HepG2 (cell line): Measurements from ENCODE around the gene PHLDB1. TPM values are rescaled to one million over a fixed set of nuclear protein-coding genes. Genes with fewer than 3 reads are reported as not detected.

ENCODE experiments used
- HDAC2 ChIP-seq: sonication (generic); formaldehyde crosslinking; IDR thresholded peaks from 2 replicates; pipeline ENCODE4 v1.4.0; 2020; ENCODE audit warnings: missing genetic modification reagents
- PRMT3 ChIP-seq: sonication (generic); formaldehyde crosslinking; IDR thresholded peaks from 2 replicates; pipeline ENCODE4 v1.8.1; 2022; ENCODE audit warnings: low read depth, mild to moderate bottlenecking, moderate library complexity, missing genetic modification reagents, borderline replicate concordance
- ZNF552 ChIP-seq: sonication (generic); formaldehyde crosslinking; IDR thresholded peaks from 2 replicates; pipeline ENCODE4 v1.9.0; 2022; ENCODE audit warnings: missing genetic modification reagents, mild to moderate bottlenecking, borderline replicate concordance
- ZNF562 ChIP-seq: sonication (generic); formaldehyde crosslinking; IDR thresholded peaks from 2 replicates; pipeline ENCODE4 v1.8.0; 2022; ENCODE audit warnings: missing genetic modification reagents, borderline replicate concordance
- ZNF629 ChIP-seq: sonication (generic); formaldehyde crosslinking; conservative IDR thresholded peaks from 2 replicates; pipeline ENCODE4 v1.5.0; 2020; ENCODE audit warnings: missing genetic modification reagents
- ZNF703 ChIP-seq: sonication (generic); formaldehyde crosslinking; IDR thresholded peaks from 2 replicates; pipeline ENCODE4 v1.5.1; 2020; ENCODE audit warnings: missing genetic modification reagents, mild to moderate bottlenecking, moderate library complexity, borderline replicate concordance
- polyA plus RNA-seq, 8 experiments: library from polyadenylated mRNA; depleted of rRNA in 3 of 8; stranded (reverse) in 7 of 8; unstranded in 1 of 8; fragments of >200 nt; fragmentation: Illumina TruSeq in 4 of 8; extraction: Trizol in 4 of 8; gene quantifications; 2 replicates each; pipeline versions ENCODE4 v1.2.1 to v1.2.3, GENCODE V29; 2011 to 2016; ENCODE audit warnings: low read depth in 4 of 8, missing spikeins in 1 of 8, mixed read lengths in 1 of 8; ENCODE audit not compliant: insufficient read depth in 1 of 8
- total RNA-seq, 5 experiments: library from RNA; depleted of rRNA; stranded (reverse); fragments of >200 nt; fragmentation: Illumina TruSeq; extraction: Trizol; gene quantifications; 2 replicates each; pipeline ENCODE4 v1.2.3, GENCODE V29; 2016; ENCODE audit warnings: low read depth in 1 of 5
- TF ChIP-seq, protein P1 (sequence below): IDR thresholded peaks from 2 replicates; pipeline ENCODE4 v1.6.1; 2016; ENCODE audit warnings: low read depth, missing genetic modification reagents, missing compliant biosample characterization
- TF ChIP-seq, protein P2 (sequence below): sonication (generic); formaldehyde crosslinking; IDR thresholded peaks from 2 replicates; pipeline ENCODE4 v1.5.0; 2020; ENCODE audit warnings: missing genetic modification reagents
- TF ChIP-seq, protein P3 (sequence below): sonication (generic); formaldehyde crosslinking; IDR thresholded peaks from 2 replicates; pipeline ENCODE4 v1.4.0; 2020; ENCODE audit warnings: missing genetic modification reagents
- TF ChIP-seq, protein P4 (sequence below), 2 experiments: sonication (generic) in 1 of 2; formaldehyde crosslinking in 1 of 2; IDR thresholded peaks; 2 replicates each; pipeline versions ENCODE4 v1.4.0 to v1.6.1; 2018 to 2020; ENCODE audit warnings: missing genetic modification reagents in 2 of 2, borderline replicate concordance in 1 of 2, low read depth in 1 of 2, mild to moderate bottlenecking in 1 of 2, missing biosample characterization in 1 of 2
- TF ChIP-seq, protein P5 (sequence below): IDR thresholded peaks from 2 replicates; pipeline ENCODE4 v1.6.1; 2016; ENCODE audit warnings: low read depth, control low read depth

PHLDB1 gene
- total and polyA plus RNA-seq, 2 of the 13 experiments (the other 11 are each of a cell fraction or from before 2014, with no cell fraction given) = 13.8 to 14.2 TPM

DNA sequence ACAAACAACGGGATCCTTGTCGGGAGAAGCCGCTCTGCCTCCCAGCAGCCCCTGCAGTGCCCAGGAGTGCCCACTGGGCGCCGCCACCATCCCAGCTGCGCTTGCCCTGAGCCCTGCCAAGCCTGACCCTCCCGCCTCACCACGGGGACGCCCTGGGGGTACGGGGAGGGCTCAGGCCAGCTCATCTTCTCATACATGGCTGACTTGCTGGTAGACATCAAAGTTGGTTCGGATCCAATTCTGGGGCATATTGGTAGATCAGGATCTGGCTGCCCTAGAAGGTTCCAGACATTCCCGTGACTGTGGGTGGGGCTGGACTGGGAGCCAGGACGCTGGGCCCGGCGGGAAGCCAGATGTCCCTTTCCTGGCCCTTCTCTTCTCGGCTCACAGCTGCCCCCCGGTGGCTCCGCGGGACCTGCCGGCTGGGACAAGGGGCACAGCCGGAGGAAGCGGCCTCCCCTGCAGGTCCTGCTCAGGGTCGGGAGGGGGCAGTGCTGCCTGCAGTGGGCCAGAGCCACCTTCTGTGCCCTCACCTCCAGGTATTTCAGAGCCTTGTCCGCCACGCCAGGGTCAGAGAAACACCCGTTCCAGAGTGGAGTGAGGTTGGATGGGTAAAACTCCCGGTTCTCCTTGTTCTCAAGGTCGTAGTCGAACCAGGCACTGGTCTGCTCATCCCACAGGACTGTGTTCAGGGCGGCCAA is 82.6 kb downstream of the PHLDB1 start (continued):
- TF ChIP-seq PRMT3 (CRISPR knock-in tag) (no peak), ZNF629 (CRISPR knock-in tag) (0 out of 2 replicates have a peak, but pooled peaks have one; percentile 36), ZNF552 (CRISPR knock-in tag) (no peak), ZNF562 (CRISPR knock-in tag) (no peak), HDAC2 (peak; percentile 76), ZNF703 (CRISPR knock-in tag) (no peak; the same call in 1 of the 2 replicates)
- TF ChIP-seq, protein P1, sequence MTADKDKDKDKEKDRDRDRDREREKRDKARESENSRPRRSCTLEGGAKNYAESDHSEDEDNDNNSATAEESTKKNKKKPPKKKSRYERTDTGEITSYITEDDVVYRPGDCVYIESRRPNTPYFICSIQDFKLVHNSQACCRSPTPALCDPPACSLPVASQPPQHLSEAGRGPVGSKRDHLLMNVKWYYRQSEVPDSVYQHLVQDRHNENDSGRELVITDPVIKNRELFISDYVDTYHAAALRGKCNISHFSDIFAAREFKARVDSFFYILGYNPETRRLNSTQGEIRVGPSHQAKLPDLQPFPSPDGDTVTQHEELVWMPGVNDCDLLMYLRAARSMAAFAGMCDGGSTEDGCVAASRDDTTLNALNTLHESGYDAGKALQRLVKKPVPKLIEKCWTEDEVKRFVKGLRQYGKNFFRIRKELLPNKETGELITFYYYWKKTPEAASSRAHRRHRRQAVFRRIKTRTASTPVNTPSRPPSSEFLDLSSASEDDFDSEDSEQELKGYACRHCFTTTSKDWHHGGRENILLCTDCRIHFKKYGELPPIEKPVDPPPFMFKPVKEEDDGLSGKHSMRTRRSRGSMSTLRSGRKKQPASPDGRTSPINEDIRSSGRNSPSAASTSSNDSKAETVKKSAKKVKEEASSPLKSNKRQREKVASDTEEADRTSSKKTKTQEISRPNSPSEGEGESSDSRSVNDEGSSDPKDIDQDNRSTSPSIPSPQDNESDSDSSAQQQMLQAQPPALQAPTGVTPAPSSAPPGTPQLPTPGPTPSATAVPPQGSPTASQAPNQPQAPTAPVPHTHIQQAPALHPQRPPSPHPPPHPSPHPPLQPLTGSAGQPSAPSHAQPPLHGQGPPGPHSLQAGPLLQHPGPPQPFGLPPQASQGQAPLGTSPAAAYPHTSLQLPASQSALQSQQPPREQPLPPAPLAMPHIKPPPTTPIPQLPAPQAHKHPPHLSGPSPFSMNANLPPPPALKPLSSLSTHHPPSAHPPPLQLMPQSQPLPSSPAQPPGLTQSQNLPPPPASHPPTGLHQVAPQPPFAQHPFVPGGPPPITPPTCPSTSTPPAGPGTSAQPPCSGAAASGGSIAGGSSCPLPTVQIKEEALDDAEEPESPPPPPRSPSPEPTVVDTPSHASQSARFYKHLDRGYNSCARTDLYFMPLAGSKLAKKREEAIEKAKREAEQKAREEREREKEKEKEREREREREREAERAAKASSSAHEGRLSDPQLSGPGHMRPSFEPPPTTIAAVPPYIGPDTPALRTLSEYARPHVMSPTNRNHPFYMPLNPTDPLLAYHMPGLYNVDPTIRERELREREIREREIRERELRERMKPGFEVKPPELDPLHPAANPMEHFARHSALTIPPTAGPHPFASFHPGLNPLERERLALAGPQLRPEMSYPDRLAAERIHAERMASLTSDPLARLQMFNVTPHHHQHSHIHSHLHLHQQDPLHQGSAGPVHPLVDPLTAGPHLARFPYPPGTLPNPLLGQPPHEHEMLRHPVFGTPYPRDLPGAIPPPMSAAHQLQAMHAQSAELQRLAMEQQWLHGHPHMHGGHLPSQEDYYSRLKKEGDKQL (CRISPR knock-in tag) = no peak
- TF ChIP-seq, protein P2, sequence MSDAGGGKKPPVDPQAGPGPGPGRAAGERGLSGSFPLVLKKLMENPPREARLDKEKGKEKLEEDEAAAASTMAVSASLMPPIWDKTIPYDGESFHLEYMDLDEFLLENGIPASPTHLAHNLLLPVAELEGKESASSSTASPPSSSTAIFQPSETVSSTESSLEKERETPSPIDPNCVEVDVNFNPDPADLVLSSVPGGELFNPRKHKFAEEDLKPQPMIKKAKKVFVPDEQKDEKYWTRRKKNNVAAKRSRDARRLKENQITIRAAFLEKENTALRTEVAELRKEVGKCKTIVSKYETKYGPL (CRISPR knock-in tag) = no peak
- TF ChIP-seq, protein P3, sequence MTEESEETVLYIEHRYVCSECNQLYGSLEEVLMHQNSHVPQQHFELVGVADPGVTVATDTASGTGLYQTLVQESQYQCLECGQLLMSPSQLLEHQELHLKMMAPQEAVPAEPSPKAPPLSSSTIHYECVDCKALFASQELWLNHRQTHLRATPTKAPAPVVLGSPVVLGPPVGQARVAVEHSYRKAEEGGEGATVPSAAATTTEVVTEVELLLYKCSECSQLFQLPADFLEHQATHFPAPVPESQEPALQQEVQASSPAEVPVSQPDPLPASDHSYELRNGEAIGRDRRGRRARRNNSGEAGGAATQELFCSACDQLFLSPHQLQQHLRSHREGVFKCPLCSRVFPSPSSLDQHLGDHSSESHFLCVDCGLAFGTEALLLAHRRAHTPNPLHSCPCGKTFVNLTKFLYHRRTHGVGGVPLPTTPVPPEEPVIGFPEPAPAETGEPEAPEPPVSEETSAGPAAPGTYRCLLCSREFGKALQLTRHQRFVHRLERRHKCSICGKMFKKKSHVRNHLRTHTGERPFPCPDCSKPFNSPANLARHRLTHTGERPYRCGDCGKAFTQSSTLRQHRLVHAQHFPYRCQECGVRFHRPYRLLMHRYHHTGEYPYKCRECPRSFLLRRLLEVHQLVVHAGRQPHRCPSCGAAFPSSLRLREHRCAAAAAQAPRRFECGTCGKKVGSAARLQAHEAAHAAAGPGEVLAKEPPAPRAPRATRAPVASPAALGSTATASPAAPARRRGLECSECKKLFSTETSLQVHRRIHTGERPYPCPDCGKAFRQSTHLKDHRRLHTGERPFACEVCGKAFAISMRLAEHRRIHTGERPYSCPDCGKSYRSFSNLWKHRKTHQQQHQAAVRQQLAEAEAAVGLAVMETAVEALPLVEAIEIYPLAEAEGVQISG (CRISPR knock-in tag) = peak; percentile 86
- TF ChIP-seq, protein P4, sequence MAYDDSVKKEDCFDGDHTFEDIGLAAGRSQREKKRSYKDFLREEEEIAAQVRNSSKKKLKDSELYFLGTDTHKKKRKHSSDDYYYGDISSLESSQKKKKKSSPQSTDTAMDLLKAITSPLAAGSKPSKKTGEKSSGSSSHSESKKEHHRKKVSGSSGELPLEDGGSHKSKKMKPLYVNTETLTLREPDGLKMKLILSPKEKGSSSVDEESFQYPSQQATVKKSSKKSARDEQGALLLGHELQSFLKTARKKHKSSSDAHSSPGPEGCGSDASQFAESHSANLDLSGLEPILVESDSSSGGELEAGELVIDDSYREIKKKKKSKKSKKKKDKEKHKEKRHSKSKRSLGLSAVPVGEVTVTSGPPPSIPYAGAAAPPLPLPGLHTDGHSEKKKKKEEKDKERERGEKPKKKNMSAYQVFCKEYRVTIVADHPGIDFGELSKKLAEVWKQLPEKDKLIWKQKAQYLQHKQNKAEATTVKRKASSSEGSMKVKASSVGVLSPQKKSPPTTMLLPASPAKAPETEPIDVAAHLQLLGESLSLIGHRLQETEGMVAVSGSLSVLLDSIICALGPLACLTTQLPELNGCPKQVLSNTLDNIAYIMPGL (CRISPR knock-in tag; IDR thresholded peaks at IDR 0.05; ENCODE audit: borderline replicate concordance in 1 of 2, low read depth in 1 of 2) = peak; percentile 97 to 98; a peak in 3 of 4 replicates
- TF ChIP-seq, protein P5, sequence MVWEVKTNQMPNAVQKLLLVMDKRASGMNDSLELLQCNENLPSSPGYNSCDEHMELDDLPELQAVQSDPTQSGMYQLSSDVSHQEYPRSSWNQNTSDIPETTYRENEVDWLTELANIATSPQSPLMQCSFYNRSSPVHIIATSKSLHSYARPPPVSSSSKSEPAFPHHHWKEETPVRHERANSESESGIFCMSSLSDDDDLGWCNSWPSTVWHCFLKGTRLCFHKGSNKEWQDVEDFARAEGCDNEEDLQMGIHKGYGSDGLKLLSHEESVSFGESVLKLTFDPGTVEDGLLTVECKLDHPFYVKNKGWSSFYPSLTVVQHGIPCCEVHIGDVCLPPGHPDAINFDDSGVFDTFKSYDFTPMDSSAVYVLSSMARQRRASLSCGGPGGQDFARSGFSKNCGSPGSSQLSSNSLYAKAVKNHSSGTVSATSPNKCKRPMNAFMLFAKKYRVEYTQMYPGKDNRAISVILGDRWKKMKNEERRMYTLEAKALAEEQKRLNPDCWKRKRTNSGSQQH = no peak
